B cell (primary cell): ENCODE data around the gene EEF1A2. TPM values are rescaled to one million over a fixed set of nuclear protein-coding genes. Genes with fewer than 3 reads are reported as not detected.
A peak's percentile ranks its signal among the peaks of the same experiment; 100 is the strongest.

Experiments
- ATAC-seq: fragments of 200-7000 bp; cut with Tn5 transposase; one replicate; pipeline ENCODE4 v1.10.0; 2021; ENCODE audit warnings: low read depth, mild to moderate bottlenecking, moderate number of reproducible peaks, moderate library complexity
- CTCF ChIA-PET: fragments of 350-600 bp; sonication (Branson Sonifier 250); formaldehyde crosslinking; loops from one replicate; lab custom pipeline; 2021; ENCODE audit warnings: antibody characterized with exemption, inconsistent platforms; lab: Charles Lee
- POLR2A ChIA-PET: fragments of 350-600 bp; sonication (Branson Sonifier 250); formaldehyde crosslinking; loops from one replicate; lab custom pipeline; 2021; ENCODE audit warnings: antibody characterized with exemption; lab: Charles Lee
- DNase-seq: peaks from one replicate; pipeline ENCODE4 v3.0.0; 2013
- H2AFZ ChIP-seq: 2 replicates; pipeline ENCODE4 v1.6.1; 2012; ENCODE audit warnings: mild to moderate bottlenecking, low read depth, low read length; ENCODE audit not compliant: insufficient read depth, poor library complexity, severe bottlenecking
- H3K27ac ChIP-seq, 2 donors: 1 replicate in 1 of 2; 2 replicates in 1 of 2; pipeline ENCODE4 v1.5.1; 2012 to 2013; ENCODE audit warnings: low read length in 2 of 2, mild to moderate bottlenecking in 2 of 2, moderate library complexity in 1 of 2
- H3K27me3 ChIP-seq, 4 experiments: fragments of 200-600 bp in 1 of 4; sonication (generic) in 1 of 4; replicated peaks in 1 of 4; 1 replicate in 2 of 4; 2 replicates in 2 of 4; pipeline versions ENCODE4 v1.6.1 to v1.7.0; 2013 to 2016; ENCODE audit warnings: low read length in 3 of 4, mild to moderate bottlenecking in 2 of 4, mixed read lengths in 1 of 4, moderate library complexity in 1 of 4; ENCODE audit not compliant: insufficient read depth in 4 of 4, control insufficient read depth in 3 of 4; ENCODE audit errors: control extremely low read depth in 1 of 4
- H3K36me3 ChIP-seq, 2 experiments: replicated peaks in 1 of 2; 1 replicate in 1 of 2; 2 replicates in 1 of 2; pipeline versions ENCODE4 v1.6.1 to v1.7.1; 2013; ENCODE audit warnings: low read length in 1 of 2; ENCODE audit not compliant: insufficient read depth in 2 of 2, control insufficient read depth in 1 of 2; ENCODE audit errors: control extremely low read depth in 1 of 2, extremely low read depth in 1 of 2
- H3K4me1 ChIP-seq, 2 donors: fragments of 200-600 bp in 1 of 2; sonication (generic) in 1 of 2; 1 replicate in 1 of 2; 2 replicates in 1 of 2; pipeline versions ENCODE4 v1.5.1 to v1.6.1; 2013 to 2017; ENCODE audit warnings: low read length in 2 of 2; ENCODE audit not compliant: control insufficient read depth in 2 of 2, insufficient read depth in 2 of 2
- H3K4me2 ChIP-seq: replicated peaks from 2 replicates; pipeline ENCODE3; 2012; ENCODE audit warnings: mild to moderate bottlenecking, low read depth, low read length; ENCODE audit not compliant: poor library complexity, severe bottlenecking
- H3K4me3 ChIP-seq, 5 experiments: fragments of 200-600 bp in 1 of 5; sonication (generic) in 1 of 5; 1 replicate in 3 of 5; 2 replicates in 2 of 5; pipeline versions ENCODE4 v1.5.1 to v1.7.0; 2011 to 2016; ENCODE audit warnings: low read length in 4 of 5, mild to moderate bottlenecking in 4 of 5, low read depth in 2 of 5, control low read depth in 1 of 5, moderate library complexity in 1 of 5; ENCODE audit not compliant: insufficient read depth in 1 of 5; ENCODE audit errors: control extremely low read depth in 1 of 5, extremely low read depth in 1 of 5
- H3K79me2 ChIP-seq: fragments of 200-600 bp; sonication (generic); one replicate; pipeline ENCODE4 v1.6.0; 2016; ENCODE audit warnings: low read length; ENCODE audit not compliant: control insufficient read depth, insufficient read depth
- H3K9ac ChIP-seq: fragments of 200-600 bp; sonication (generic); 2 replicates; pipeline ENCODE4 v1.6.1; 2017; ENCODE audit warnings: mild to moderate bottlenecking, low read length, moderate library complexity
- H3K9me3 ChIP-seq, 3 donors: one replicate each; pipeline versions ENCODE4 v1.6.1 to v1.7.1; 2013; ENCODE audit warnings: low read length in 2 of 3; ENCODE audit not compliant: control insufficient read depth in 2 of 3, insufficient read depth in 1 of 3; ENCODE audit errors: control extremely low read depth in 1 of 3
- H4K20me1 ChIP-seq: 2 replicates; pipeline ENCODE4 v1.6.0; 2012; ENCODE audit warnings: mild to moderate bottlenecking, low read length; ENCODE audit not compliant: insufficient read depth, control insufficient read depth, poor library complexity, severe bottlenecking
- H3K27ac Mint-ChIP-seq: one replicate; pipeline ENCODE4 v1.8.0; 2021; ENCODE audit warnings: mixed read lengths
- H3K27me3 Mint-ChIP-seq: one replicate; pipeline ENCODE4 v1.8.0; 2021; ENCODE audit warnings: mixed read lengths
- H3K4me1 Mint-ChIP-seq: one replicate; pipeline ENCODE4 v1.8.0; 2021; ENCODE audit warnings: mixed read lengths
- H3K4me3 Mint-ChIP-seq: one replicate; pipeline ENCODE4 v1.8.0; 2021; ENCODE audit warnings: mixed read lengths
- H3K9me3 Mint-ChIP-seq: one replicate; pipeline ENCODE4 v1.8.0; 2022; ENCODE audit warnings: mixed read lengths; ENCODE audit not compliant: insufficient read depth
- CTCF ChIP-seq: fragments of 200-600 bp; IDR thresholded peaks from one replicate; pipeline ENCODE4 v1.8.0; 2022; ENCODE audit warnings: antibody characterized with exemption, mild to moderate bottlenecking
- EZH2 ChIP-seq: IDR thresholded peaks from 2 replicates; pipeline ENCODE4 v1.6.1; 2012; ENCODE audit warnings: borderline replicate concordance, low read depth, mild to moderate bottlenecking, moderate library complexity, low read length; ENCODE audit not compliant: insufficient read depth, poor library complexity, severe bottlenecking
- WGBS: methylation state at CpG from one replicate; pipeline ENCODE4 v1.1.5; 2013; ENCODE audit warnings: missing lambda C conversion rate; ENCODE audit not compliant: insufficient coverage; 5-methylcytosine and 5-hydroxymethylcytosine counted together
- intact Hi-C: fragments of 100-400 bp; cut with micrococcal nuclease; formaldehyde crosslinking; loops from one replicate; pipeline ENCODE4 v1.10.0; 2022
- polyA plus RNA-seq: library from polyadenylated mRNA; depleted of rRNA; stranded (reverse); fragments of >200 nt; gene quantifications from 2 replicates; pipeline ENCODE4 v1.2.3, GENCODE V29; 2012
- total RNA-seq, 2 donors: library from RNA; stranded (reverse); fragments of 120-200 nt in 1 of 2; gene quantifications; 1 replicate in 1 of 2; 2 replicates in 1 of 2; pipeline versions ENCODE4 v1.2.3 to v1.2.4, GENCODE V29; 2013 to 2022

The EEF1A2 gene
- total and polyA plus RNA-seq, 2 donors (not counting 1 experiment from before 2014, with no cell fraction given) = 2.2 to 2.9 TPM

GRCh38 chr20:63522981-63523611, 24.2 kb upstream of the EEF1A2 start:
- Histone ChIP-seq H3K9ac (no peak overlapping the region), H3K27ac (no peak overlapping the region), H3K9me3 (peaks cover 0 to 14% (median 4%) of the 10 kb centered on the region in 3 donors), H3K4me1 (peaks cover 23 to 30% of the 10 kb centered on the region in 2 donors), H2AFZ (no peak overlapping the region), H3K4me3 (no peak overlapping the region), H3K79me2 (peaks cover 15% of the 10 kb centered on the region), H3K27me3 (peaks cover 0 to 9% (median 3%) of the 10 kb centered on the region in 4 experiments), H3K36me3 (peaks cover 0 to 7% of the 10 kb centered on the region in 2 experiments), H4K20me1 (peaks cover 29% of the 10 kb centered on the region), H3K4me2 (peak overlapping the region; percentile 94)
- H3K27ac Mint-ChIP-seq = no peak overlapping the region
- DNase-seq (peak; percentile 17), ATAC-seq (no peak)
- intact Hi-C loops = no loop called here
- WGBS = 94% methylated on average over 10 of the region's 11 CpGs
- TF ChIP-seq CTCF = no peak
- TF ChIP-seq EZH2 = no peak
- peaks cover 1% of the 10 kb centered on the region for H3K27me3 Mint-ChIP-seq
- POLR2A ChIA-PET = interaction anchor here (0.6 to 1.2 kb wide), 2 partner anchors 16 to 1074 kb away, joined by 3 to 4 read pairs; no protein-coding TSS in a partner anchor
- peak overlapping the region; percentile 74 for H3K4me3 Mint-ChIP-seq
- CTCF ChIA-PET = interaction anchor here (1.5 to 3.8 kb wide), 2 partner anchors 15 to 119 kb away, joined by 3 to 25 read pairs; partner anchors contain the start of gene PTK6
- H3K9me3 Mint-ChIP-seq = no peaks in the 10 kb centered on the region
- peaks cover 43% of the 10 kb centered on the region for H3K4me1 Mint-ChIP-seq
